C4-2B (cell line): ENCODE data around the gene DHRS12.

Experiments
- ZFX ChIP-seq: fragments of 450-650 bp; IDR thresholded peaks from 2 replicates; pipeline ENCODE4 v1.6.1; 2017
- TF ChIP-seq, protein P1 (sequence below): fragments of 450-650 bp; conservative IDR thresholded peaks from 2 replicates; pipeline ENCODE4 v1.5.1; 2017; ENCODE audit warnings: mild to moderate bottlenecking

DNA sequence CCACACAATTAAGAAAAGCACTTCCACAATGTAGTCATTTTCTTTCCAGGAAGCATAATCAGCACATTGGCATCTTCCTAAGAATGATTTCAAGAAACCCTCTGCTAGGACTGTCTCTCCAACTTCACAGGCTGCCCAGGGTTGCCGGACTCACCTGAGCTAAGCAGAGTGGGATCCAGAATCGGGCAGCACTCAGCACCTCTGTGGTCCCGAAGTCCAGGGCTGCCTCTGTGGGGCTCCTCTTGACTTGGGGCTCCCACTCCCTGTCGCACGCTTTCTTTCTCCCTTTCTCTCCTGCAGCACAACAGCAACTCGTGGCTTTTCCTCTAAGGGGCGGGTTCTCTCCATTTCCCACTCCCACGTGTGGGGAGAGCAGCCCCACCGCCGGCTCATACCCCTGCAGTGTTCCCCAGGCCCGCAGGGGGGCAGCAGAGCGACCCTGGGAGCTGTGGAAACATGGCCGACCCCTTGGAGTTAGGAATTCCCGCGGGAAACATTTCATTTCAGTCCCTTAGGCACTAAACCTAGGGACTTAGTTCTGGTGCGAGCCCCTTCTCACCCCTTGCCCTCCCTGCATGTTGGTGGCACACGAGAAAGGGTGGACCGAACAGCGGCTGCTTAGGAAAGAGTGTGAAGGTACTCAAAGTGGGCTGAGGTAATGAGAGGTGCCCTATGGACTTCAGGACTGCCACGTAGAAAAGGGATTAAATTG is 41.1 kb upstream of the DHRS12 start, which contains the start of gene TMEM272:
- TF ChIP-seq, protein P1, sequence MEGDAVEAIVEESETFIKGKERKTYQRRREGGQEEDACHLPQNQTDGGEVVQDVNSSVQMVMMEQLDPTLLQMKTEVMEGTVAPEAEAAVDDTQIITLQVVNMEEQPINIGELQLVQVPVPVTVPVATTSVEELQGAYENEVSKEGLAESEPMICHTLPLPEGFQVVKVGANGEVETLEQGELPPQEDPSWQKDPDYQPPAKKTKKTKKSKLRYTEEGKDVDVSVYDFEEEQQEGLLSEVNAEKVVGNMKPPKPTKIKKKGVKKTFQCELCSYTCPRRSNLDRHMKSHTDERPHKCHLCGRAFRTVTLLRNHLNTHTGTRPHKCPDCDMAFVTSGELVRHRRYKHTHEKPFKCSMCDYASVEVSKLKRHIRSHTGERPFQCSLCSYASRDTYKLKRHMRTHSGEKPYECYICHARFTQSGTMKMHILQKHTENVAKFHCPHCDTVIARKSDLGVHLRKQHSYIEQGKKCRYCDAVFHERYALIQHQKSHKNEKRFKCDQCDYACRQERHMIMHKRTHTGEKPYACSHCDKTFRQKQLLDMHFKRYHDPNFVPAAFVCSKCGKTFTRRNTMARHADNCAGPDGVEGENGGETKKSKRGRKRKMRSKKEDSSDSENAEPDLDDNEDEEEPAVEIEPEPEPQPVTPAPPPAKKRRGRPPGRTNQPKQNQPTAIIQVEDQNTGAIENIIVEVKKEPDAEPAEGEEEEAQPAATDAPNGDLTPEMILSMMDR = peak; percentile 88
- no peak for TF ChIP-seq ZFX
